ENCODE data around the gene ADGRL2. TPM values are rescaled to one million over a fixed set of nuclear protein-coding genes. Genes with fewer than 3 reads are reported as not detected.
"Not testable (repeated sequence)": the region's sequence is repeated elsewhere in the genome, so short reads cannot be mapped to it uniquely, and the experiment has no call there.

Gene ADGRL2
- total RNA-seq, 1 donor from 2014 or later = 270 TPM

DNA sequence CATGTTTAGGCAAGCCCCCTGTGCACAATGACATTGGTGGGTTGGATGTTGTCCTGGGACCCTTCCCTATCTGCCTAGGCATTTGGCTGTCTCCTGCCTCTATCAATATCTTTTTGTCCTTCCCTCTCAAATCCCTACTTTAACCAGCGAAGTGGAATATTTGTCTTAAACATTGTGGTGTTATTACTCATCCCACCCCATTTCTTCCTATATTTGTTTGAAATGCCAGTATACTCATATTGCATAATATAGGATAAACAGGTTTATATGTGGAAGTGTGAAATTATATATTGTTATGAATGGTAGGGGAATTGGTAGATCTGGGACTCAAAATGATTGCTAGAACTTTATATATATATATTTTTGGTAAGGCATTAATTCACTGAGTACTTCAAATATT is 80.0 kb downstream of the ADGRL2 start:
- no peak overlapping the region for H3K4me2 ChIP-seq

GRCh38 chr1:81885291-81885690 is 84.6 kb downstream of the ADGRL2 start:
- Histone ChIP-seq H3F3A (ENCODE audit: low read depth) (peaks cover 7% of the 10 kb centered on the region), H3K4me3 (no peak overlapping the region), H3K9ac (no peak overlapping the region), H3K27me3 (no peaks in the 10 kb centered on the region), H3K9me3 (ENCODE audit: low read depth) (no peaks in the 10 kb centered on the region), H3K36me3 (no peaks in the 10 kb centered on the region), H4K20me1 (ENCODE audit: low read depth) (peaks cover 100% of the 10 kb centered on the region), H3K27ac (peak overlapping the region; percentile 12), H2AFZ (replicated peaks) (no peak overlapping the region), H3K79me2 (ENCODE audit: low read depth) (peaks cover 100% of the 10 kb centered on the region), H3K4me1 (peaks cover 27% of the 10 kb centered on the region), H3K4me2 (no peak overlapping the region)
- no peak overlapping the region for H3K4me3 Mint-ChIP-seq
- peaks cover 12% of the 10 kb centered on the region for H3K4me1 Mint-ChIP-seq
- no peak for DNase-seq (ENCODE audit: low spot score)
- H3K9me3 Mint-ChIP-seq = no peaks in the 10 kb centered on the region
- no peak overlapping the region for H3K27ac Mint-ChIP-seq
- H3K36me3 Mint-ChIP-seq = peaks cover 34% of the 10 kb centered on the region
- TF ChIP-seq EZH2 (IDR thresholded peaks at IDR 0.05) = no peak
- TF ChIP-seq, protein P1, sequence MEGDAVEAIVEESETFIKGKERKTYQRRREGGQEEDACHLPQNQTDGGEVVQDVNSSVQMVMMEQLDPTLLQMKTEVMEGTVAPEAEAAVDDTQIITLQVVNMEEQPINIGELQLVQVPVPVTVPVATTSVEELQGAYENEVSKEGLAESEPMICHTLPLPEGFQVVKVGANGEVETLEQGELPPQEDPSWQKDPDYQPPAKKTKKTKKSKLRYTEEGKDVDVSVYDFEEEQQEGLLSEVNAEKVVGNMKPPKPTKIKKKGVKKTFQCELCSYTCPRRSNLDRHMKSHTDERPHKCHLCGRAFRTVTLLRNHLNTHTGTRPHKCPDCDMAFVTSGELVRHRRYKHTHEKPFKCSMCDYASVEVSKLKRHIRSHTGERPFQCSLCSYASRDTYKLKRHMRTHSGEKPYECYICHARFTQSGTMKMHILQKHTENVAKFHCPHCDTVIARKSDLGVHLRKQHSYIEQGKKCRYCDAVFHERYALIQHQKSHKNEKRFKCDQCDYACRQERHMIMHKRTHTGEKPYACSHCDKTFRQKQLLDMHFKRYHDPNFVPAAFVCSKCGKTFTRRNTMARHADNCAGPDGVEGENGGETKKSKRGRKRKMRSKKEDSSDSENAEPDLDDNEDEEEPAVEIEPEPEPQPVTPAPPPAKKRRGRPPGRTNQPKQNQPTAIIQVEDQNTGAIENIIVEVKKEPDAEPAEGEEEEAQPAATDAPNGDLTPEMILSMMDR (IDR thresholded peaks at IDR 0.05) = no peak
- no peak for TF ChIP-seq EZH2phosphoT487 (IDR thresholded peaks at IDR 0.05)
- H3K27me3 Mint-ChIP-seq (ENCODE audit: insufficient read depth, low read depth) = peaks cover 4% of the 10 kb centered on the region

More for the DNA sequence above, 80.0 kb downstream of the ADGRL2 start:
- H3K36me3 Mint-ChIP-seq = peaks cover 28% of the 10 kb centered on the region
- H3K27ac Mint-ChIP-seq = no peak overlapping the region
- peaks cover 100% of the 10 kb centered on the region for H3K79me2 ChIP-seq (ENCODE audit: low read depth)
- H3K9ac ChIP-seq = no peak overlapping the region
- peaks cover 70% of the 10 kb centered on the region for H3K4me1 ChIP-seq
- no peak overlapping the region for H3K4me3 Mint-ChIP-seq
- peaks cover 100% of the 10 kb centered on the region for H4K20me1 ChIP-seq (ENCODE audit: low read depth)
- TF ChIP-seq EZH2 (IDR thresholded peaks at IDR 0.05) = no peak
- TF ChIP-seq, protein P1 (IDR thresholded peaks at IDR 0.05) = no peak
- no peak for TF ChIP-seq EZH2phosphoT487 (IDR thresholded peaks at IDR 0.05)
- no peak overlapping the region for H3K4me3 ChIP-seq
- H3K27me3 Mint-ChIP-seq (ENCODE audit: insufficient read depth, low read depth) = peaks cover 2% of the 10 kb centered on the region
- no peak for DNase-seq (ENCODE audit: low spot score)
- peaks cover 6% of the 10 kb centered on the region for H3K36me3 ChIP-seq
- no peaks in the 10 kb centered on the region for H3K9me3 Mint-ChIP-seq
- H2AFZ ChIP-seq (replicated peaks) = no peak overlapping the region
- no peaks in the 10 kb centered on the region for H3K27me3 ChIP-seq
- H3F3A ChIP-seq (ENCODE audit: low read depth) = peaks cover 14% of the 10 kb centered on the region
- H3K4me1 Mint-ChIP-seq = peaks cover 25% of the 10 kb centered on the region
- H3K27ac ChIP-seq = peak overlapping the region; percentile 21
- no peaks in the 10 kb centered on the region for H3K9me3 ChIP-seq (ENCODE audit: low read depth)

DNA sequence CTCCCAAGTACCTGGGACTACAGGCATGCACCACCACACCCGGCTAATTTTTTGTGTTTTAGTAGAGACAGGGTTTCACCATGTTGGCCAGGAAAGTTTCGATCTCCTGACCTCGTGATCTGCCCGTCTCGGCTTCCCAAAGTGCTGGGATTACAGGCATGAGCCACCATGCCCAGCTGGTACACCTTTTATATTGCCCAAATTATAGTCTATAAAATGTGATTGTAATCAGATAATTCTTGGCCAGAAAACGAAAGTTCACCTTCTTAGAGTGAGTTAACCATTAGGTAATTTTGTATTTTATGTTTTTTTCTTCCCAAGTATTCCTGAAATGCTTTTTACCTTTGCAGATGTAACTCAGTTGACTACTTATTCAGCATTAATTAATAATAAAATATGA is 85.6 kb downstream of the ADGRL2 start:
- H3K27ac ChIP-seq; H3K4me3 Mint-ChIP-seq; H3K9ac ChIP-seq; H3K9me3 ChIP-seq (ENCODE audit: low read depth); H3K36me3 ChIP-seq; H3K27ac Mint-ChIP-seq; H3K27me3 ChIP-seq; H3K4me2 ChIP-seq; H3F3A ChIP-seq (ENCODE audit: low read depth); H2AFZ ChIP-seq (replicated peaks); H3K27me3 Mint-ChIP-seq (ENCODE audit: insufficient read depth, low read depth); H3K9me3 Mint-ChIP-seq; DNase-seq (ENCODE audit: low spot score); H3K4me3 ChIP-seq; H3K4me1 Mint-ChIP-seq: not testable (repeated sequence)
- Histone ChIP-seq H3K79me2 (ENCODE audit: low read depth) (peaks cover 100% of the 10 kb centered on the region), H4K20me1 (ENCODE audit: low read depth) (peaks cover 100% of the 10 kb centered on the region), H3K4me1 (peaks cover 20% of the 10 kb centered on the region)
- peaks cover 37% of the 10 kb centered on the region for H3K36me3 Mint-ChIP-seq

GRCh38 chr1:81887421-81888144 is 86.8 kb downstream of the ADGRL2 start:
- Mint-ChIP-seq H3K27ac (no peak overlapping the region), H3K36me3 (peaks cover 41% of the 10 kb centered on the region), H3K9me3 (no peaks in the 10 kb centered on the region), H3K27me3 (ENCODE audit: insufficient read depth, low read depth) (peaks cover 4% of the 10 kb centered on the region), H3K4me3 (no peak overlapping the region), H3K4me1 (peaks cover 8% of the 10 kb centered on the region)
- peaks cover 15% of the 10 kb centered on the region for H3K4me1 ChIP-seq
- no peak overlapping the region for H3K27ac ChIP-seq
- H2AFZ ChIP-seq (replicated peaks) = no peak overlapping the region
- H3K36me3 ChIP-seq = no peaks in the 10 kb centered on the region
- H3K9ac ChIP-seq = no peak overlapping the region
- no peak overlapping the region for H3K4me3 ChIP-seq
- TF ChIP-seq EZH2phosphoT487 (IDR thresholded peaks at IDR 0.05) = no peak
- TF ChIP-seq, protein P1 (IDR thresholded peaks at IDR 0.05) = no peak
- no peak for TF ChIP-seq EZH2 (IDR thresholded peaks at IDR 0.05)
- H3F3A ChIP-seq (ENCODE audit: low read depth) = peaks cover 12% of the 10 kb centered on the region
- H3K4me2 ChIP-seq = no peak overlapping the region
- H4K20me1 ChIP-seq (ENCODE audit: low read depth) = peaks cover 100% of the 10 kb centered on the region
- H3K9me3 ChIP-seq (ENCODE audit: low read depth) = no peaks in the 10 kb centered on the region
- H3K27me3 ChIP-seq = no peaks in the 10 kb centered on the region
- H3K79me2 ChIP-seq (ENCODE audit: low read depth) = peaks cover 100% of the 10 kb centered on the region
- DNase-seq (ENCODE audit: low spot score) = no peak

Data from neural progenitor cell (in vitro differentiated cells).